Measurements from ENCODE around the gene LZTR1. TPM values are rescaled to one million over a fixed set of nuclear protein-coding genes. Genes with fewer than 3 reads are reported as not detected.
A peak's percentile ranks its signal among the peaks of the same experiment; 100 is the strongest.

LZTR1 gene
- total and polyA plus RNA-seq, 9 donors, result 28.2 to 73.4 (median 50.0) TPM

- Histone ChIP-seq H3K27ac (peak overlapping the region in 1 of 2 donors; percentile 5), H3K9me3 (no peaks in the 10 kb centered on the region), H3K4me3 (no peak overlapping the region), H3K4me1 (ENCODE audit: insufficient read depth) (peaks cover 8% of the 10 kb centered on the region), H3K27me3 (no peaks in the 10 kb centered on the region), H3K36me3 (no peaks in the 10 kb centered on the region)
- WGBS, 3 donors, result 46 to 55% (median 55%) methylated on average over 7 of the region's 7 CpGs
- TF ChIP-seq POLR2A (IDR thresholded peaks at IDR 0.05), result no peak
- TF ChIP-seq CTCF (IDR thresholded peaks at IDR 0.05), result no peak
- no peak for TF ChIP-seq EP300 (IDR thresholded peaks at IDR 0.05)
- no peak for DNase-seq
- intact Hi-C loops (cut with DNase I), result no loop called here
Measured at GRCh38 chr22:20998411-20999336, 16.6 kb downstream of the LZTR1 start.

GRCh38 chr22:20999350-21000206 lies 17.5 kb downstream of the LZTR1 start:
- peak overlapping the region in 1 of 2 donors; percentile 94 for H3K27ac ChIP-seq
- TF ChIP-seq EP300 (IDR thresholded peaks at IDR 0.05), result no peak
- no peak for TF ChIP-seq POLR2A (IDR thresholded peaks at IDR 0.05)
- no peak for TF ChIP-seq CTCF (IDR thresholded peaks at IDR 0.05)
- WGBS, 3 donors, result 77 to 86% (median 78%) methylated on average over 25 to 27 of the region's 27 CpGs
- intact Hi-C loops (cut with DNase I), result no loop called here
- no peaks in the 10 kb centered on the region for H3K36me3 ChIP-seq
- H3K4me1 ChIP-seq (ENCODE audit: insufficient read depth), result peaks cover 10% of the 10 kb centered on the region
- no peaks in the 10 kb centered on the region for H3K9me3 ChIP-seq
- no peak overlapping the region for H3K4me3 ChIP-seq
- no peaks in the 10 kb centered on the region for H3K27me3 ChIP-seq
- DNase-seq, result no peak

- H3K27ac ChIP-seq, result peak overlapping the region; percentile 93 to 94
- 28 to 37% (median 34%) methylated on average over 21 to 22 of the region's 22 CpGs for WGBS, 3 donors
Measured at GRCh38 chr22:21000207-21000986, 18.3 kb downstream of the LZTR1 start.

More at GRCh38 chr22:21000207-21000986, 18.3 kb downstream of the LZTR1 start:
- H3K4me1 ChIP-seq (ENCODE audit: insufficient read depth), result peaks cover 10% of the 10 kb centered on the region
- no peaks in the 10 kb centered on the region for H3K36me3 ChIP-seq
- no peak for DNase-seq
- no peaks in the 10 kb centered on the region for H3K9me3 ChIP-seq
- no peaks in the 10 kb centered on the region for H3K27me3 ChIP-seq
- TF ChIP-seq POLR2A (IDR thresholded peaks at IDR 0.05), result no peak
- no peak for TF ChIP-seq EP300 (IDR thresholded peaks at IDR 0.05)
- TF ChIP-seq CTCF (IDR thresholded peaks at IDR 0.05), result no peak
- peak overlapping the region; percentile 82 for H3K4me3 ChIP-seq
- intact Hi-C loops (cut with DNase I), result no loop called here
